B cell (primary cell): Measurements from ENCODE around the gene PLA2R1. TPM values are rescaled to one million over a fixed set of nuclear protein-coding genes. Genes with fewer than 3 reads are reported as not detected.

Experiments
- ATAC-seq: fragments of 200-7000 bp; cut with Tn5 transposase; one replicate; pipeline ENCODE4 v1.10.0; 2021; ENCODE audit warnings: low read depth, mild to moderate bottlenecking, moderate number of reproducible peaks, moderate library complexity
- CTCF ChIA-PET: fragments of 350-600 bp; sonication (Branson Sonifier 250); formaldehyde crosslinking; loops from one replicate; lab custom pipeline; 2021; ENCODE audit warnings: antibody characterized with exemption, inconsistent platforms; lab: Charles Lee
- POLR2A ChIA-PET: fragments of 350-600 bp; sonication (Branson Sonifier 250); formaldehyde crosslinking; loops from one replicate; lab custom pipeline; 2021; ENCODE audit warnings: antibody characterized with exemption; lab: Charles Lee
- DNase-seq: peaks from one replicate; pipeline ENCODE4 v3.0.0; 2013
- H2AFZ ChIP-seq: 2 replicates; pipeline ENCODE4 v1.6.1; 2012; ENCODE audit warnings: mild to moderate bottlenecking, low read depth, low read length; ENCODE audit not compliant: insufficient read depth, poor library complexity, severe bottlenecking
- H3K27ac ChIP-seq, 2 donors: 1 replicate in 1 of 2; 2 replicates in 1 of 2; pipeline ENCODE4 v1.5.1; 2012 to 2013; ENCODE audit warnings: low read length in 2 of 2, mild to moderate bottlenecking in 2 of 2, moderate library complexity in 1 of 2
- H3K27me3 ChIP-seq, 4 experiments: fragments of 200-600 bp in 1 of 4; sonication (generic) in 1 of 4; replicated peaks in 1 of 4; 1 replicate in 2 of 4; 2 replicates in 2 of 4; pipeline versions ENCODE4 v1.6.1 to v1.7.0; 2013 to 2016; ENCODE audit warnings: low read length in 3 of 4, mild to moderate bottlenecking in 2 of 4, mixed read lengths in 1 of 4, moderate library complexity in 1 of 4; ENCODE audit not compliant: insufficient read depth in 4 of 4, control insufficient read depth in 3 of 4; ENCODE audit errors: control extremely low read depth in 1 of 4
- H3K36me3 ChIP-seq, 2 experiments: replicated peaks in 1 of 2; 1 replicate in 1 of 2; 2 replicates in 1 of 2; pipeline versions ENCODE4 v1.6.1 to v1.7.1; 2013; ENCODE audit warnings: low read length in 1 of 2; ENCODE audit not compliant: insufficient read depth in 2 of 2, control insufficient read depth in 1 of 2; ENCODE audit errors: control extremely low read depth in 1 of 2, extremely low read depth in 1 of 2
- H3K4me1 ChIP-seq, 2 donors: fragments of 200-600 bp in 1 of 2; sonication (generic) in 1 of 2; 1 replicate in 1 of 2; 2 replicates in 1 of 2; pipeline versions ENCODE4 v1.5.1 to v1.6.1; 2013 to 2017; ENCODE audit warnings: low read length in 2 of 2; ENCODE audit not compliant: control insufficient read depth in 2 of 2, insufficient read depth in 2 of 2
- H3K4me2 ChIP-seq: replicated peaks from 2 replicates; pipeline ENCODE3; 2012; ENCODE audit warnings: mild to moderate bottlenecking, low read depth, low read length; ENCODE audit not compliant: poor library complexity, severe bottlenecking
- H3K4me3 ChIP-seq, 5 experiments: fragments of 200-600 bp in 1 of 5; sonication (generic) in 1 of 5; 1 replicate in 3 of 5; 2 replicates in 2 of 5; pipeline versions ENCODE4 v1.5.1 to v1.7.0; 2011 to 2016; ENCODE audit warnings: low read length in 4 of 5, mild to moderate bottlenecking in 4 of 5, low read depth in 2 of 5, control low read depth in 1 of 5, moderate library complexity in 1 of 5; ENCODE audit not compliant: insufficient read depth in 1 of 5; ENCODE audit errors: control extremely low read depth in 1 of 5, extremely low read depth in 1 of 5
- H3K79me2 ChIP-seq: fragments of 200-600 bp; sonication (generic); one replicate; pipeline ENCODE4 v1.6.0; 2016; ENCODE audit warnings: low read length; ENCODE audit not compliant: control insufficient read depth, insufficient read depth
- H3K9ac ChIP-seq: fragments of 200-600 bp; sonication (generic); 2 replicates; pipeline ENCODE4 v1.6.1; 2017; ENCODE audit warnings: mild to moderate bottlenecking, low read length, moderate library complexity
- H3K9me3 ChIP-seq, 3 donors: one replicate each; pipeline versions ENCODE4 v1.6.1 to v1.7.1; 2013; ENCODE audit warnings: low read length in 2 of 3; ENCODE audit not compliant: control insufficient read depth in 2 of 3, insufficient read depth in 1 of 3; ENCODE audit errors: control extremely low read depth in 1 of 3
- H4K20me1 ChIP-seq: 2 replicates; pipeline ENCODE4 v1.6.0; 2012; ENCODE audit warnings: mild to moderate bottlenecking, low read length; ENCODE audit not compliant: insufficient read depth, control insufficient read depth, poor library complexity, severe bottlenecking
- H3K27ac Mint-ChIP-seq: one replicate; pipeline ENCODE4 v1.8.0; 2021; ENCODE audit warnings: mixed read lengths
- H3K27me3 Mint-ChIP-seq: one replicate; pipeline ENCODE4 v1.8.0; 2021; ENCODE audit warnings: mixed read lengths
- H3K4me1 Mint-ChIP-seq: one replicate; pipeline ENCODE4 v1.8.0; 2021; ENCODE audit warnings: mixed read lengths
- H3K4me3 Mint-ChIP-seq: one replicate; pipeline ENCODE4 v1.8.0; 2021; ENCODE audit warnings: mixed read lengths
- H3K9me3 Mint-ChIP-seq: one replicate; pipeline ENCODE4 v1.8.0; 2022; ENCODE audit warnings: mixed read lengths; ENCODE audit not compliant: insufficient read depth
- EZH2 ChIP-seq: IDR thresholded peaks from 2 replicates; pipeline ENCODE4 v1.6.1; 2012; ENCODE audit warnings: borderline replicate concordance, low read depth, mild to moderate bottlenecking, moderate library complexity, low read length; ENCODE audit not compliant: insufficient read depth, poor library complexity, severe bottlenecking
- WGBS: methylation state at CpG from one replicate; pipeline ENCODE4 v1.1.5; 2013; ENCODE audit warnings: missing lambda C conversion rate; ENCODE audit not compliant: insufficient coverage; 5-methylcytosine and 5-hydroxymethylcytosine counted together
- intact Hi-C: fragments of 100-400 bp; cut with micrococcal nuclease; formaldehyde crosslinking; loops from one replicate; pipeline ENCODE4 v1.10.0; 2022
- polyA plus RNA-seq: library from polyadenylated mRNA; depleted of rRNA; stranded (reverse); fragments of >200 nt; gene quantifications from 2 replicates; pipeline ENCODE4 v1.2.3, GENCODE V29; 2012
- total RNA-seq, 2 donors: library from RNA; stranded (reverse); fragments of 120-200 nt in 1 of 2; gene quantifications; 1 replicate in 1 of 2; 2 replicates in 1 of 2; pipeline versions ENCODE4 v1.2.3 to v1.2.4, GENCODE V29; 2013 to 2022
- TF ChIP-seq, protein P1 (sequence below): fragments of 200-600 bp; IDR thresholded peaks from one replicate; pipeline ENCODE4 v1.8.0; 2022; ENCODE audit warnings: antibody characterized with exemption, mild to moderate bottlenecking

The PLA2R1 gene
- total and polyA plus RNA-seq, 2 donors (not counting 1 experiment from before 2014, with no cell fraction given), result not detected

DNA sequence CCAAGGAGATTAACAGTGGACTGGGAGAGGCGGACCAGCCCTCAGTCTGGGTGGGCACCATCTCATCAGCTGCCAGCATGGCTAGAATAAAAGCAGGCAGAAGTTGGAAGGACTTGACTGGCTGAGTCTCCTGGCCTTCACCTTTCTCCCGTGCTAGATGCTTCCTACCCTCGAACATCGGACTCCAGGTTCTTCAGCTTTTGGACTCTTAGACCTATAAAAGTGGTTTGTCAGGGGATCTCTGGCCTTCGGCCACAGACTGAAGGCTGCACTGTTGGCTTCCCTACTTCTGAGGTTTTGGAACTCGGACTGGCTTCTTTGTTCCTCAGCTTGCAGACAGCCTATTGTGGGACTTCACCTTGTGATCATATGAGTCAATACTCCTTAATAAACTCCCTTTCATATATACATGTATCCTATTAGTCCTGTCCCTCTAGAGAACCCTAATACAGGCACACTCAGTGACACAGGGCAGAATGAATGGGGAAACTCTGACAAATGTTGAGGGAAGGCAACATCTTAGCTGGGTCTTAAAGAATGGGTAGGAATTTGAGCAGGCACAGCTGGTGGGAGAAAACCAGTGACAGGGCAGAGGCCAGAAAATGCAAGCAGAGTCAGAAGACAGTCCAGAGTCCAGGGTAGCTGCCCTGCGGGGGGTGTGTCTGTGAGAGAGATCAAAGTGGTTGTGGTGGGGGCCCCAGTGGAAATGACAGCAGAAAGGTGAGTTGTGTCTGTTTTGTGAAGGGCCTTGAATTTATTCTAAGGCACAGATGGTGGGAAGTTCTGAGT, 156.3 kb downstream of the PLA2R1 start:
- peak overlapping the region; percentile 100 for H3K4me3 Mint-ChIP-seq
- no peaks in the 10 kb centered on the region for H3K27me3 Mint-ChIP-seq
- H3K27me3 ChIP-seq, result no peaks in the 10 kb centered on the region
- no peaks in the 10 kb centered on the region for H4K20me1 ChIP-seq
- H3K27ac Mint-ChIP-seq, result no peak overlapping the region
- intact Hi-C loops, result loop anchor here (1.0 to 10.0 kb wide), 3 partner anchors 15 to 499 kb away; no protein-coding TSS in a partner anchor
- DNase-seq (no peak), ATAC-seq (no peak)
- H3K4me3 ChIP-seq, result no peak overlapping the region
- no peak for TF ChIP-seq EZH2
- TF ChIP-seq, protein P1, sequence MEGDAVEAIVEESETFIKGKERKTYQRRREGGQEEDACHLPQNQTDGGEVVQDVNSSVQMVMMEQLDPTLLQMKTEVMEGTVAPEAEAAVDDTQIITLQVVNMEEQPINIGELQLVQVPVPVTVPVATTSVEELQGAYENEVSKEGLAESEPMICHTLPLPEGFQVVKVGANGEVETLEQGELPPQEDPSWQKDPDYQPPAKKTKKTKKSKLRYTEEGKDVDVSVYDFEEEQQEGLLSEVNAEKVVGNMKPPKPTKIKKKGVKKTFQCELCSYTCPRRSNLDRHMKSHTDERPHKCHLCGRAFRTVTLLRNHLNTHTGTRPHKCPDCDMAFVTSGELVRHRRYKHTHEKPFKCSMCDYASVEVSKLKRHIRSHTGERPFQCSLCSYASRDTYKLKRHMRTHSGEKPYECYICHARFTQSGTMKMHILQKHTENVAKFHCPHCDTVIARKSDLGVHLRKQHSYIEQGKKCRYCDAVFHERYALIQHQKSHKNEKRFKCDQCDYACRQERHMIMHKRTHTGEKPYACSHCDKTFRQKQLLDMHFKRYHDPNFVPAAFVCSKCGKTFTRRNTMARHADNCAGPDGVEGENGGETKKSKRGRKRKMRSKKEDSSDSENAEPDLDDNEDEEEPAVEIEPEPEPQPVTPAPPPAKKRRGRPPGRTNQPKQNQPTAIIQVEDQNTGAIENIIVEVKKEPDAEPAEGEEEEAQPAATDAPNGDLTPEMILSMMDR, result no peak
- H3K36me3 ChIP-seq, result peaks cover 0 to 10% of the 10 kb centered on the region in 2 experiments
- H3K9me3 Mint-ChIP-seq, result no peaks in the 10 kb centered on the region
- H3K4me2 ChIP-seq, result no peak overlapping the region
- ChIA-PET CTCF (interaction anchor here (1.4 to 2.3 kb wide), 3 partner anchors 11 to 16 kb away, joined by 3 to 8 read pairs (median 5); no protein-coding TSS in a partner anchor), POLR2A (no interaction called here)
- H3K27ac ChIP-seq, result no peak overlapping the region
- 90% methylated on average over 7 of the region's 7 CpGs for WGBS
- H3K9ac ChIP-seq, result no peak overlapping the region
- peaks cover 27% of the 10 kb centered on the region for H3K4me1 Mint-ChIP-seq
- no peak overlapping the region for H2AFZ ChIP-seq
- H3K9me3 ChIP-seq, result no peaks in the 10 kb centered on the region
- peaks cover 31% of the 10 kb centered on the region for H3K79me2 ChIP-seq
- H3K4me1 ChIP-seq, result peaks cover 7 to 22% of the 10 kb centered on the region in 2 donors

- no peaks in the 10 kb centered on the region for H3K9me3 Mint-ChIP-seq
- peaks cover 7 to 24% of the 10 kb centered on the region in 2 donors for H3K4me1 ChIP-seq
- peak overlapping the region; percentile 96 for H2AFZ ChIP-seq
- WGBS, result 0% methylated on average over 10 of the region's 10 CpGs
- no peaks in the 10 kb centered on the region for H3K9me3 ChIP-seq
- no peaks in the 10 kb centered on the region for H3K27me3 Mint-ChIP-seq
- CTCF ChIA-PET, result interaction anchor here (1.4 to 1.7 kb wide), 2 partner anchors 10 to 17 kb away, joined by 3 to 6 read pairs; no protein-coding TSS in a partner anchor
- peak overlapping the region; percentile 99 for H3K27ac Mint-ChIP-seq
- peak overlapping the region; percentile 97 for H3K4me2 ChIP-seq
- peak overlapping the region; percentile 90 for H3K9ac ChIP-seq
- peak overlapping the region; percentile 30 to 96 (median 78) for H3K4me3 ChIP-seq
- H3K36me3 ChIP-seq, result peaks cover 0 to 10% of the 10 kb centered on the region in 2 experiments
- H3K27me3 ChIP-seq, result no peaks in the 10 kb centered on the region
- DNase-seq (no peak), ATAC-seq (peak; percentile 42)
- intact Hi-C loops, result loop anchor here (1.0 to 10.0 kb wide), 6 partner anchors 14 to 1448 kb away; partner anchors contain the start of genes CCDC148, MARCHF7, PKP4 and WDSUB1
- H3K4me1 Mint-ChIP-seq, result peaks cover 35% of the 10 kb centered on the region
- H3K79me2 ChIP-seq, result peaks cover 42% of the 10 kb centered on the region
- H4K20me1 ChIP-seq, result no peaks in the 10 kb centered on the region
- H3K4me3 Mint-ChIP-seq, result peak overlapping the region; percentile 100
- POLR2A ChIA-PET, result interaction anchor here (1.0 to 1.2 kb wide), 2 partner anchors 26 to 193 kb away, joined by 4 to 5 read pairs; partner anchors contain the start of gene MARCHF7
- H3K27ac ChIP-seq, result peak overlapping the region; percentile 85 to 87
- TF ChIP-seq, protein P1, result no peak
- TF ChIP-seq EZH2, result no peak
Observed at GRCh38 chr2:159904959-159905305, 157.5 kb downstream of the PLA2R1 start.
